Activated CD4-positive, CD25-positive, alpha-beta regulatory T cell (primary cell): ENCODE measurements around the gene NFIB.

Source experiments
- DNase-seq, 4 experiments: peaks; one replicate each; lab custom pipeline; 2025; lab: John Stamatoyannopoulos, UW

The NFIB gene

DNA sequence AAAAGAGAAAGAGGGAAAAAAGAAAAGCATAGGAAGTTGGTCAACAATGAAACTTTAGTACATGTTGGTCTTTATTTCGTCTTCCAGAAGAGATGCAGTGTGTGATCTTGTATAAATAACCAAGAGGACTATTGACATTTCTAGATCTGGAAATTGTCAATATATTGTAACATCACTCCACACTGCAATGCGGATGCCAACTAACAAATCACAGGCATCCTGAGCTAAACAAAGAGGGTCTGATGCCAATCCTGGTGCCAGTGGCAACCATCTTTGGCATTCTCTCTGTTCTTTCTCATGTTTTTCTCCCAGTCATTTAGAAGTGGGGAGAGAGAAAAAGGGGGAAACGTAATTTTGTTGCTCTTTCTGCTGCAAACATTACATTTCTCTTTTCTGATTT, 9.7 kb downstream of the NFIB start:
- DNase-seq = no peak

DNA sequence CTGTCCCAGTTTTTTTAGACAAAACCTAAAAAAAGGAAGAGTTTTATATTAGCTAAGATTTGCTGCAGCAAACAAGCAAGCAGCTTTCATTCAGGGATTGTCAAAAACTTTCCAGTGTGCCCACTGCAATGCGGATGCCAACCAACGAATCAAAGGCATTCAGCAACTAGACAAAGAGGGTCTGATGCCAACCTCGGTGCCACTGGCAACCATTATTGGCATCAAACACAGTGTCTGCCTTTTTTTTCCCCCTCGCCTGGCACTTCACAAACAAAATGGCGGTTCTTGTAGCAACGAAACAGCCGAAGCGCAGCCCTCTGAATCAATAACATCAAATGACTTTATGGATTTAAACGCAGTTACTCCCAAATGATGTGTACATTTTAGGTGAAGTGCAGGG, 10.4 kb downstream of the NFIB start:
- DNase-seq = no peak

DNA sequence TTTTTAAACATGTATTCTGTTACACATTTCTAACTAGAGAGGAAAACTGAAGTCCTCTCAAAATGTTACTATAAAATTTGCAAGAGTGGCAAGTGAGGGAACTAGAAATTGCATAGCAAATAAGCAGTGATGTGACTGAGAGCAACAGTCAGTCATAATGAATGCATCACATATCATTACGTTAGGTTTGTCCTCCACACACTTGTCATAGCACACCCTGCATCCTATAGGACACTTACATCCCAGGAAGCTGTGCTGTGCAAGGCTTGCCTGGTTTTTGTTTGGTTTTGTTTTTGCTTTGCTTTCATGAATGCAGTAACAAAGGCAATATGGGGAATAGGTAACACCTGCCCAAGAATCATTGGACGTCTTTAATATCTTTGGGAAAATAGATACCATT, 10.8 kb downstream of the NFIB start:
- no peak for DNase-seq

DNA sequence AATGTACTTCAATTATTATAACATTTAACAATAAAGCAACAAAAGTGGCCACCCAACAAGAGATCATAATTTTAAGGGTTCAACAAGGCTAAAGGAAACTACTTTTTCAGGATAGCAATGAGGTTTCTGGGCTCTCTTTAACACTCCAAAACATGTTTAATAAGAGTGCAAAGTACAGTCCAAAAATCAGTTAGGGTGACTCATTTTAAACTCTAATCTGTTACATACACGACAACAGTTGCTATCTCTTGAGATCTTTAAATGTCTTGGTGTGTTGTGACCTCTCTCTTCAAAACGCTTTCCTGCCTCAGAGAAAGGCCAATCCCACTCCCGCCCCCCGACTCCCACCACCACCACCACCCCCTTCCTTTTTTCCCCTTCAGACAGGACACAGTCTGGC, 11.5 kb downstream of the NFIB start:
- no peak for DNase-seq

DNA sequence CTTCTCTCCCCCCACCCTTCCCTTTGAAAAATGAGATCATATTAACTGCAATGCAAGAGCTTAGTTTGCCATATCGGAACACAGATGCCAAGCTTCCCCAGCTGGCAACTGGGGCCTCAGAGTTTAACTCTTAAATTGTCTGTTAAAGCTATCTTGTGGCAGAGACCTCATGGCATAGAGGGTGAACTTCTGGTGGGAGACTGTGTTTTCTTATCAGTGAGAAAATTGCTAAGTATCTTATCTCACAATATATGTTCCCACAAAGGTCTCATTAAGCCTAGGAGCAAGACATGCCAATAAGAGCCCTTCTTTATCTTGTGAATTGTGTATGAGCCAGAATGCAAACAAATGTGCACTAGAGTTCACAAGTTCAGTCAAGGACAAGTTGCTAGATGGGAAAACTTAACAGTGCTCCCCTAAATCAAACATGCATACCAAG, 12.3 kb downstream of the NFIB start:
- DNase-seq = no peak

DNA sequence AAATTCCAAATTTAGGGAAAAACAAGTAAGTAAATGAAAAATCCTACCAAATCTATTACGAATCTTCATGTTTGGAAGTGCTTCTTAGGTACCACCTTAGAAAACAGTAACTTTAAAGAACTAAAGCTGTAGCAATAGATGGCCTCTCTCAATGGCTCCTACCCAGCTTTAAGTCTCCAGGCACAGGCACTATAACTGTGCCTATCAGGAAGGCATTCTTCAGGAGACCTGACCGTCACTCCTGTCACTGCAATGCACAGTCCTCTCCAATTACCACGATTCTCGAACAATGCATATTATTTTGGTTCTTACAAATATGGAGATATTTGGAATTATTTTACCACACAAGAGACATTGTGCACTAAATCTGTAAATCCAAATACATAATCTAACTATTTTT, 12.9 kb downstream of the NFIB start:
- no peak for DNase-seq

DNA sequence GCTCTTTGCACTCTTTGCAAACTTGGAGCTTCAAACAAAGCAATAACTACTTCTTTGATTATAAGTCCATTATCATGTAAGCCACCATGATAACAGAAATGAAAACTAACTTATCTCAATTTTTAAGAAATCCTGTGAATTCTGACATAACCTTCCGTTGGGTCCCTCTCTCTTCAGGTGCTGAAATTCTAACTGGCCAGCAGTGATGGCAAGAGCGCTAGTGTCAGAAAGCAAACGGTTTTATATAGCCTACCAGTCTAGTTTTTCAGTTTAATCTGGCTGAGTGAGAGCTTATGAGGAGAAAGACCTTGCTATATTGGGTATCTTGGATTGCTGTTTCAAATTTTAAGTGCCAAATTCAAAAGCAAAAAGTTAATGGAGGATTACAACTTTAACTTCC, 13.4 kb downstream of the NFIB start:
- no peak for DNase-seq

DNA sequence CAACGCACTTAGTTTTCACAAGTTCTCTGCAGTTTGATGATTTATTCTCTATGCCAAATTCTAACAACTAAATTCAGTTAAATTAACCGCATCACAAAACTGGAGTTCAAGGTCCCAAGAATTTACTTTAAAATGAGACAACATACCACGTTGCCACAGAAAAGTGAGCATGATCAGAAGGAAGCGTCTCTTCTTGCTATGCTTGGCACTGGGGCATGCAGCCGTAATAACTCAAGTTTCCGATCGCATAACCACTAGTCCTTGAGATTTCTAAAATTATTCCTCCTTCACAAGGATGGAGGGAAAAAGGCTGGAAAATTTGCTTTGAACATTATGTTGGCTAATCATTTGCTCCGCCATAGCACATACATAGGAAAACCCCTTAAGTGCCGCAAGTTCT, 13.9 kb downstream of the NFIB start:
- no peak for DNase-seq

DNA sequence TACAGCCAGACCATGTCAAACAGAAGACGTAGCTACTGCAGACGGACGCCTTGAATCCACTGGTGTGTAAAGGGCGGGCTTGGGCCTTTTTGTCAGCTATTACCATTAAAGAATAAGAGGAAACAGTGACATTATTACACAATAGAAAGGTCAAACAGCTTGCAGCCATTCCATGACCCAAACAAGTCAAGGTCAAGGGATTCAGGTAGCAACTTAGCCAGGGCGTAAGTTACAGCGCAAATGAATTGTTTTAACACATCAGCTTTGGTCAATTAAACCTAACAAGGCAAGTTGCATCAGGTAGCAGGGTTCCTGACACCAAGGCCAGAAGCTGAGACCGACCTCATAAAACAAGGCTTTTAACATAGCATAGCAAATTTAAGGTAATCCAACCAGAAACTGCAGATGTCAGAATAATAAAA, 15.3 kb downstream of the NFIB start:
- DNase-seq = no peak

DNA sequence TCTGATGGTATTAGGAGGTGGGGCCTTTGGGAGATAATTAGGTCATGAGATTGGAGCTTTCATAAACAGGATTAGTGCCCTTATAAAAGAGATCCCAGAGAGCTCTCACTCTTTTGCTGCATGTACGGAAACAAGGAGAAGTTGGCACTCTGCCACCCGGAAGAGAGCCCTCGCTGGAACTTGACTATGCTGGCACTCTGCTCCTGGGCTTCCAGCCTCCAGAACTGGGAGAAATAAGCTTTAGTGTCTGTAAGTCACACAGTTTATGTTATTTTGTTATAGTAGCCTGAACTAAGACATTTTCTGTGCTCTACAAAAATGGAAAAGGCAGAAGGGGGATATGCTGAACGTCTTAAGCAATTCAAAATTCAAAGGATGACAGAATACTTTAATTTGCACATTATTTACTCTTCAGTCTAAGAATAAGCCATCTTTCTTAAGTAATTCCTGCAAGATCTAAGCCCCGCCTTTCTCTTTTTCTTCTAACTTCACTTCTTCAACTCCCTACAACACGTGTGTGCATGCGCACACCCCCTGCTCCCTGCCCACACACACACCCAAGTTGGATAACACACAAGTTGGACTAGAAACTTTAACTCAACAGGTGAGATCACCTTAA, 17.3 kb downstream of the NFIB start:
- no peak for DNase-seq

DNA sequence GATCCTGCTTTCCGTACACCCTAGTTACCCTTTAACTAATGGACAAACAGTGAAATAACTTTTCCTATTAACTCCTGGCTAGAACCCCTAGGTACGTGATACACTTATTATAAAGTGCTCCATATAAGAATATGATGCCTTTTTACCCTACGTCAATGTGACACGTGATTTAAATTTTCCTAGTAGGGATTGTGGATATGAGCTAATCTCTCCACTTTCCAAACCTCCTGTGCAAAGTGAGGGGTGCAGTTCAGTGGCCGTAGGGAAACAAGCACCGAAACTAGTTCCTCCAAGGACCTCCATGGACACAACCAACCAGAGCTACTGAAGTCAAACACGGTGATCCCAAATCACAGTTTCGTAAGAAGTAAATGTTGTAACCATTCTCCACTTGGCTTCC, 19.3 kb downstream of the NFIB start:
- DNase-seq = no peak

DNA sequence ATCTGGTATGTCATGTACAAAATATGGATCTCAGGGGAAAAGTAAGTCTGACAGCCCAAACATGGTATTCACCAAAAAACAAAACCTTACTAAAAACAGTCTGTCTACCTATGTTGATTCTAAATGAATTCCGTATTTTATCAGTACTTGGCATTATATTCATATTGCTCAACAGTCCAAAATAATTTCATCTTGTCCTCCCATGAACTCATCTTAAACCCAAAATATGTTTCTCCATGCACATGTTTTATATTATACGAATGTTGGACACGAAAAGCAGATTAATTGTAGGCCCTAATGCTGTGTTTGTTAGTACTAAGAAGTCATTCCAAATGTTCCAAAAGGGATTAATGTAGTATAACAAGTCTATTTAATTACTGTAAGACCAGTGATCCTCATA, 20.1 kb downstream of the NFIB start:
- no peak for DNase-seq

DNA sequence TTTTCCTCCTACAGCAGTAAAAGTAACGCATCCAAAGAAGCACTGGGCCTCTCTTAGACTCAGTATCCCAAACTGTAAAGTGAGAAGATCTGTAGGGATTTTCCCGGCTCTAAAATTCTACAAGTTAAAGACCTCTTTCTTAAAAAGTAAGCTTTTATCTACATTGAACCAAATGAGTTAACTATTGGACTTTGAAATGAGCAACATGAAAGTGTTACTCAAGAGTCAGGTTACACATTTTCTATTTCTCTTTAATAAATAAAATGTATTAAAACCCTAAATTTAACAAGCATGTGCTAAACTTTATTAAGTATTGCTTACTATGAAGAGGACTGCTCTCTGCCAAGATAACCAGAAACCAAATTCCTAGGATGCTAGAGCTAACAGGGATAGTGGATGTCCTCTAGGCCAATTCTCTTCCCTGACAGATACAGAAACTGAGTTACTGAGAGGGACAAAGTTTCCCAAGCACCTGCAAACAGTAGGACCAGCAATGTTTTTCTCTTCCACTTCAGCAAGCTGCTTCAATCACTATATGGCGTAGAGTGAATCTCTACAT, 21.7 kb downstream of the NFIB start:
- DNase-seq = no peak

DNA sequence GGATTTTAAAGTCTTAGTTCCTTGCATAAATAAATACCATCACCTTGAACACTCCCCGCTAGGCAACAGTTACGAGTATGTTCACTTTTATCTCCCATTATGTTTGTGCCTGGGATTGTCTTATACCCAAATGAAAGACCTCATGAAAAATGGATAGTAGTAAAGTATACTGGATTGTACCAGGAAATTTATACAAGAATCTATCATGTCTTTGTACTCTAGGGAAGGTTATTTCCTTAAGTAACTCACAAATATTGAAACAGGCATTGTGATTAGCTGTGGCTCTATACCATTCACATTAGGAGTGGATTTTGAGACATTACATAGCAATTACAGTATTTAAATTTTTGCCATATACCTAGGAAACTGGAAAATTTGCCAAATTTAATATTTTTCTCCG, 24.0 kb downstream of the NFIB start:
- no peak for DNase-seq

DNA sequence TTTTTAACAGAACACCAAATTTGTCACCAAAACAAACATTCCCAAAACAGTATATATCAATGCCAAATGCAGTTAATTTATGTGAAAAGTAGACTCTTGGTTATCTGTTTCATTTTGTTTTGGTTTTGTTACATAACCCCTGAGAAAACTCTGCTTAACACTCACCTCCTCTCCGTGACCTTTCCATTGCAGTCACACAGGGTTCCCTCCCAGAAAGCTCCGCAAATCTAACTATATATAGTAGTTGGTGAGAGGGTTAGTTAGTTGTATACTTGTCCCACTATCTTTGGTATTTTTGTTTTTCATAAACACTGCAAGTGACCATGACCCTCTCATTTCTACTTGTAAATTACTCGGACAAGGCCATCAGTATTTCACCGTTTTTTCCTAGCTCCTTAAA, 25.5 kb downstream of the NFIB start:
- no peak for DNase-seq

DNA sequence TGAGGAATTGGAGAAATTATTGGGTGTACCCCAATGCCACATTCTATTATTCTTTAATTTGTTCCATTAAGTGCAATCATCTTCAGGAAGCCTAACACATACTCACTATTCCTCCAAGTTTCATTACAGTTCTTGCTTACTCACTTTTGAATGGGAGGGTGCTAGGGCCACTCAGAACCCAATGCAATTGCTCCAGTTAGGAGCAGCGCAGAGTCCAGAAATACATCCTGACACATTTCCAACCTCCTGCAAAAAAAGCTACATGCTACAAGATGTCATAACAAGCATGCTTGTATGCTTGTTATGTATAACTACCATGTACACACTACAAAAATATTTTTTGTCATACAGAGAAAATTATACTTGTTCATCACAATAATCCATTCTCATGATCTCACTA, 27.8 kb downstream of the NFIB start:
- DNase-seq = no peak

DNA sequence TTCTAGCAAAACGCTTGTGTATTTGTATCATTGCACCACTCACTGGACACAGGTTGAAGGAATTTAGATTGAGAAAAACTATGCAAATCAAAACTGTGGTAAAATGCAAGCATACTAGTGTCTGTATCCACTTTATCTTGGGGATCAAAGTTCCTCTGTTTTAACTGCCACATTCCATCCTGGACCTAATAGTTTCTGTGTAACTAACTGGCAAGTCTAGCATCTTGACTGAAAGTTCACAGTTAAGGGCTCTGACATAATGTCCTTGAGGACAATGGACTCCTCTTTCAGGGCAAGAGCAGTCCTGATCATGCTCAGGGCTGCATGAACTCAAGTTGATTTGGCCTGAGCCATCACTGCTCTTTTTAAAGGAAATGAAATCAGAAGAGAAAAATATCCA, 30.7 kb downstream of the NFIB start:
- DNase-seq = no peak

DNA sequence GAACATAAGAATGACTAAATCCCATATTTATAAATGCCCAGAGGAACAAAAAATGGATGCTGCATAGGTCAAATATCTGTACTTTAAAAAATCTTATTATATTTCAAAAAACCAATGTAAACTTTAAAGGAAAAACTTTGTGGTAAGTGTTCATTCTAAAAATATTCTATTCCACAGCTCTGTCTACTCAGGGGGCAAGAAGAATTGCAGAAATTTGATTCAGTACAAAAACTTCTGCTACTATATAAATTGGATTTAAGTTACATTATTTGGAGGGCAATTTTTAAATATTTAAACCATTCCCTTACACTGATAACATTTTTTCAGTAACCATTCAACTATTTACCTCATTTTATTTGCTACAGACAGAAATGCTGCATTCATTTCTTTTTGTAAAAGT, 32.1 kb downstream of the NFIB start:
- DNase-seq = no peak

DNA sequence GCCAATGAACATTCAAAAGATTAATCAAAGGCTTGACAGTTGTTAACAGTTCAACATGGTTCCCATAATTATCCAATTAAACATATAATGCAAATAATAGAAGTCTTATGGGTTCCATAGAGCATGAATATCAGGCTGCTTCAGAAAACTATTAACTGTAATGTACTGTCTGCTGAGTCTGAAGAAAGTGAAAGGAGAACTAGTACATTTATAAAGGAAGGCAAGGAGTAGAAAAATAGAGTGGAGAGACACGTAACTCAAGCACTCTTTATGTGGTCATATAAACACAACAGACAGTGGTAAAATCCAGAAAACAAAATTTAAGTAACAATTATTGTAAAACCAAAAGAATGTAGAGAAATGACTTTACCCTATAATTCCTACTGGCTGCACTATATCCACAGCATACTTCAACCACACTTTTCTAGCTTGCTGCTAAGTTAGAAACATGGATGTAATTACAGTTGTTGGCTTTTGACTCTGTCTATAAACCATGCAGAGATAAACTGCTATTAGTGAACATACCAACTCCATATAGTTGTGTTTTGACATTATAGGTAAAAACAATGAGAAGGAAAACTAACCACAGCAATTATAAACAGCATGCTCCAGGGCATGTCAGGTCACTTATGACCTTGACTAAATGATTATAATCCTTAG, 32.7 kb downstream of the NFIB start:
- no peak for DNase-seq

DNA sequence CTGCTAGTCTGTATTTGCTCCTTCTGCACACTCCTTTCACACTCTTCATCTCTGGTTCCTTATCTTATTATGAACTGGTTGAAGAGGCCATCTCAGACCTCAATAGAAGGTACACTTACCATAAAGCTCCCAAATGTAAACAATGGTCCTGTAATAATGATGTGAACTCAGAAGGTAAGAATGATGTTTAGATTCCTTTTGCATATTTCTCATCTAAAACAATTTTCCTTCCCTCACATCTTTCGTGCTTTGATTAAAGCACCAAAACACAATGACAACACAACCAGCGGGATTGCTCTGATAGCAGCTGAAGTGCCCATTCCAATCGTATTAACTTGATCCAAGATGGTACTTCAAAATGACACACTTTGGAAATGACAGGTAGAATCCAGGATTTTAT, 34.3 kb downstream of the NFIB start:
- DNase-seq = no peak

DNA sequence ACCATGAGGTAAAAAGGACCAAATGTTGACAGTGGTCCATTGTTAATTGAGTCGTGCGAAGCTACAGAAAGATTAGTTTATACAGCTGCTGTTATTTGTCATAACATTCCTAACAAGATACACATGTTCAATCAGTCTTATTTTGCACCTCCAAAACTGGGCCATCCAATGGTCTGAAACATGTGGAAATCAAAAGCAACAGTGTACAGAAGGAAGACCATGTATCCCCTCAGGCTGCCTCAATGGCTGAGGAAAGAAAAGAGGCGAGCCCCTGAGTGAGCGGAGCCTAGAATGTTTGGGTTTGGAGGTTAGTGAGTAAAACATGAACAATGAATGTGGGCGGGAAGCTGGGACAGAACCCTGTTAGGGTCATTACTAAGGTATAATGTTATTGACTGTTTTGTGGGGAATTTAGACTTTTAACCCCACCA, 35.6 kb downstream of the NFIB start:
- no peak for DNase-seq

DNA sequence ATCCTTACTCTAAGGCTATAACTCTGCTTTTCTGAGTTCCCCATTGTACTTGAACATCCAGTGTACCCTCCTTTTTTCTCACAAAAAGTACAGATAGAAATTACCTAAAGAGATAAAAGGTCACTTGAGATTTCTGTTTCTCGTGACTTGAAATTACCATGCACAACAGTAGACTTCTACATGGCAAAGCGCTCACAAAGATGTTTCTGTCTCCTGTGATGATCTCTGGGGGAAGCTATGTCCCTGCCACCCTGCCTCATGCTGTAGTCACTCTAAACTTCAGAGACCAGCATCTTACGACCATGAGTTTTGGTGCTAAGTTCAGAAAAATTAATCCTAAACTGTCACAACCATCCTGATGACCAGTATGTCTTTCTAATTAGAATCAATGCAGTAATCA, 36.2 kb downstream of the NFIB start:
- DNase-seq = no peak

DNA sequence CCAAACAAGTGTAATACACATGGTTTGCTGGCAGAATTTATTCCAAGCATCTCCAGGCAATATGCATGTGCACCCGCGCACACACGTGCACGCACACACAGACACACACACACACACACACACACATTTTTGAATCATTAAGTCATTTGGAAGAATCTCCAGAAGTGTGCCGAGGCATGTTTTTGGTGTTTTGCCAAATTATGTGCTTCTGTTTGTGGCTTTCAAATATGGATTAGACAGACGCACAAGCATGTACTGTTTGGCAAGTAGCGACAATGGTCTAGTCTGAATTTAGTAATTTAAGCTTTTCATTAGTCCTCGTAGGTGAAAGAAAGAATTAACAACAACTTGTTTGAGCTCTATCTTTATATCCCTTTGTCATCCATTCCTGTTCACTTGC, 36.7 kb downstream of the NFIB start:
- no peak for DNase-seq

DNA sequence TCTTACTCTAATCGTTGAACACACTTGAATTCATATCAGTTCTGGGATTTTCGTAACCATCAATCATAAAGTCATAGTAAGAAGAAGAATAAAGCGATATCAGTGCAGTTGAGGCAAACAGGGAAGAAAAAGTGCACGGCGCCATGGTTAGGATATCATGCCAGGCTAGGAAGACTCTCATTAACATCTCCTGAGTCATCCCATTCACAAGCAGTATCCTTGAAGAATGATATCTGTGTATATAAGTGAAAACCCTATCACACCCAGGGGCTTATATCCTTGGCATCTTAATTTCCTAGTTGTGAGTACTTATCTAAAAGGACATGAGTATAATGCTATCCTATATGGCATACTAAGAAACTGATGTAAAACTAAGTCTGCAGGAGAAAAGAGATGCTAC, 38.6 kb downstream of the NFIB start:
- DNase-seq = no peak
